Caco-2 (cell line): ENCODE results near the gene DOCK2. TPM values are rescaled to one million over a fixed set of nuclear protein-coding genes. Genes with fewer than 3 reads are reported as not detected.

Experiments used
- BruUV-seq: library from RNA; stranded (reverse); fragments of 400-500 nt; replicated peaks from 2 replicates; lab custom pipeline; 2021; lab: Mats Ljungman, UMichigan
- CTCF ChIA-PET: fragments of 300-600 bp; sonication (Branson Sonifier 250); formaldehyde crosslinking; loops from one replicate; lab custom pipeline; 2022; ENCODE audit warnings: antibody characterized with exemption; lab: Charles Lee
- POLR2A ChIA-PET: fragments of 300-600 bp; sonication (Branson Sonifier 250); formaldehyde crosslinking; loops from one replicate; lab custom pipeline; 2022; ENCODE audit warnings: antibody characterized with exemption; lab: Charles Lee
- DNase-seq, 2 experiments: peaks; one replicate each; pipeline versions ENCODE4 v3.0.0 to v3.0.0-alpha.2; 2020 to 2022
- H3K27me3 ChIP-seq: replicated peaks from 2 replicates; pipeline ENCODE4 v1.6.0; 2011; ENCODE audit warnings: low read length; ENCODE audit not compliant: control insufficient read depth, insufficient read depth
- H3K36me3 ChIP-seq: 2 replicates; pipeline ENCODE4 v1.5.1; 2011; ENCODE audit warnings: low read length; ENCODE audit not compliant: control insufficient read depth, insufficient read depth
- H3K4me1 ChIP-seq: fragments of 250-450 bp; sonication (Bioruptor Pico); 2 replicates; pipeline ENCODE4 v1.5.1; 2020; ENCODE audit warnings: mild to moderate bottlenecking
- H3K4me3 ChIP-seq: 2 replicates; pipeline ENCODE4 v1.5.1; 2011; ENCODE audit warnings: low read depth, mild to moderate bottlenecking, control low read depth, low read length
- H3K9me3 ChIP-seq: fragments of 250-450 bp; sonication (Bioruptor Pico); 2 replicates; pipeline ENCODE4 v1.5.1; 2020; ENCODE audit warnings: mild to moderate bottlenecking, moderate library complexity
- H3K27ac Mint-ChIP-seq: one replicate; pipeline ENCODE4 v1.8.0; 2022; ENCODE audit warnings: mixed read lengths; ENCODE audit not compliant: unreplicated experiment
- H3K27me3 Mint-ChIP-seq: one replicate; pipeline ENCODE4 v1.8.0; 2022; ENCODE audit warnings: mixed read lengths; ENCODE audit not compliant: insufficient read depth, unreplicated experiment
- H3K36me3 Mint-ChIP-seq: one replicate; pipeline ENCODE4 v1.8.0; 2022; ENCODE audit warnings: mild to moderate bottlenecking, mixed read lengths; ENCODE audit not compliant: insufficient read depth, unreplicated experiment
- H3K4me1 Mint-ChIP-seq: one replicate; pipeline ENCODE4 v1.8.0; 2022; ENCODE audit warnings: low read depth, mixed read lengths; ENCODE audit not compliant: unreplicated experiment
- H3K4me3 Mint-ChIP-seq: one replicate; pipeline ENCODE4 v1.8.0; 2022; ENCODE audit warnings: mild to moderate bottlenecking, moderate library complexity, mixed read lengths; ENCODE audit not compliant: unreplicated experiment
- H3K9me3 Mint-ChIP-seq: one replicate; pipeline ENCODE4 v1.8.0; 2022; ENCODE audit warnings: mixed read lengths; ENCODE audit not compliant: unreplicated experiment
- CTCF ChIP-seq, 2 experiments: fragments of 200-600 bp in 1 of 2; IDR thresholded peaks; 1 replicate in 1 of 2; 2 replicates in 1 of 2; pipeline versions ENCODE4 v1.5.1 to v1.8.0; 2011 to 2022; ENCODE audit warnings: antibody characterized with exemption in 1 of 2, control low read depth in 1 of 2, inconsistent platforms in 1 of 2, low read depth in 1 of 2, low read length in 1 of 2, mild to moderate bottlenecking in 1 of 2, moderate library complexity in 1 of 2; ENCODE audit not compliant: insufficient read depth in 1 of 2, severe bottlenecking in 1 of 2, unreplicated experiment in 1 of 2
- intact Hi-C: fragments of 100-400 bp; cut with micrococcal nuclease; formaldehyde crosslinking; loops from one replicate; pipeline ENCODE4 v1.10.0; 2022; ENCODE audit not compliant: unreplicated experiment
- total RNA-seq: library from RNA; stranded (reverse); gene quantifications from 2 replicates; pipeline ENCODE4 v1.2.3, GENCODE V29; 2022

The DOCK2 gene
- total RNA-seq, 1 experiment from 2014 or later: 0.09 TPM

- Histone ChIP-seq H3K27me3 (no peaks in the 10 kb centered on the region), H3K4me3 (no peak overlapping the region), H3K36me3 (no peaks in the 10 kb centered on the region), H3K4me1 (no peaks in the 10 kb centered on the region), H3K9me3 (no peaks in the 10 kb centered on the region)
- no peaks in the 10 kb centered on the region for H3K36me3 Mint-ChIP-seq
- no peak for DNase-seq
- peaks cover 5% of the 10 kb centered on the region for H3K27me3 Mint-ChIP-seq
- TF ChIP-seq CTCF (IDR thresholded peaks at IDR 0.05; ENCODE audit: insufficient read depth in 1 of 2, low read depth in 1 of 2, low read length in 1 of 2, severe bottlenecking in 1 of 2, unreplicated experiment in 1 of 2): no peak
- ChIA-PET CTCF (no interaction called here), POLR2A (interaction anchor here (0.6 kb wide), 1 partner anchor 30 kb away, joined by 7 read pairs; no protein-coding TSS in a partner anchor)
- no peaks in the 10 kb centered on the region for H3K9me3 Mint-ChIP-seq
- no TSS peak for BruUV-seq
- H3K27ac Mint-ChIP-seq: no peak overlapping the region
- no peaks in the 10 kb centered on the region for H3K4me1 Mint-ChIP-seq
- intact Hi-C loops: no loop called here
- no peak overlapping the region for H3K4me3 Mint-ChIP-seq
Observed at GRCh38 chr5:169861934-169862333, 224.9 kb downstream of the DOCK2 start.

DNA sequence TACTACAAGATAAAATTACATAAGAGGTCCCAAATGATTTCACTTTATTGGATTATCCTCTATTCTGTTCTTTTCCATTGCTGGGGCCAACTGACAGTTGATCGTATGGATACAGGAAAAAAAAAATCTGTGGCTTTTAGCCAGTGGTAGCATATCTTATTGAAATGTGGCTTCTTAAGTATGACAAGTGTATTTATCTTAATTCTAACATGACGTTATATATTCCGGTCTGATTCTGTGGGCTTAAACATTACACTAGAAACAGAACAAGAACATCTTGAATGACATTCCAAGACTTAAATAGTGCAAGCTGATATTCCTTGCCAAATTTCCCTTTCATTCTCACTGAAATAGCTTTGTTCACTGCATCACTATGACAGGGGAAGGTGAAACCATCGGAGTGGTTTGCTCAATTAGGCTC lies 225.3 kb downstream of the DOCK2 start:
- no peak overlapping the region for H3K4me3 Mint-ChIP-seq
- intact Hi-C loops: no loop called here
- Histone ChIP-seq H3K4me3 (no peak overlapping the region), H3K36me3 (no peaks in the 10 kb centered on the region), H3K27me3 (no peaks in the 10 kb centered on the region), H3K4me1 (no peaks in the 10 kb centered on the region), H3K9me3 (no peaks in the 10 kb centered on the region)
- TF ChIP-seq CTCF (IDR thresholded peaks at IDR 0.05; ENCODE audit: insufficient read depth in 1 of 2, low read depth in 1 of 2, low read length in 1 of 2, severe bottlenecking in 1 of 2, unreplicated experiment in 1 of 2): no peak
- H3K27ac Mint-ChIP-seq: no peak overlapping the region
- no peaks in the 10 kb centered on the region for H3K9me3 Mint-ChIP-seq
- H3K4me1 Mint-ChIP-seq: no peaks in the 10 kb centered on the region
- ChIA-PET POLR2A (interaction anchor here (0.6 kb wide), 1 partner anchor 30 kb away, joined by 7 read pairs; no protein-coding TSS in a partner anchor), CTCF (no interaction called here)
- H3K27me3 Mint-ChIP-seq: peaks cover 6% of the 10 kb centered on the region
- no TSS peak for BruUV-seq
- no peaks in the 10 kb centered on the region for H3K36me3 Mint-ChIP-seq
- no peak for DNase-seq

DNA sequence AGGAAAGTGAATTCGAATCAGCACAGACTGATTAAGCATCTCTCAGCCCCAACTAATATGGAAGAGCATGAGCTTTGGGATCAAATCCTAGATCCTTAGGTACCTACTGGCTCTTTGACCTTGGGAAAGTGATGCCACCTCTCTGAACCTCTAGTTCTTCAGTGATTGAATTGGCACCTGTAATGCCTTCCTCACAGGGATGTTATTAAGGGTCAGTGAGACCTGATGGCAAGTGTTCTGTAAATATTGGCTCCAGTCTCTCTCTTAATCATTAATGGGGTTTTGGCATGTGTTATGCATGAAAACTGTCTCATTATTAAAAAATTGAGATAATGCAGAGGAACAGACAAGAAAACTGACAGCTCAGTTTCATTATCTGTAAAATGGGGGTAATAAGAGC lies 227.4 kb downstream of the DOCK2 start:
- ChIA-PET CTCF (no interaction called here), POLR2A (no interaction called here)
- H3K4me3 Mint-ChIP-seq: no peak overlapping the region
- peaks cover 4% of the 10 kb centered on the region for H3K27me3 Mint-ChIP-seq
- H3K9me3 Mint-ChIP-seq: no peaks in the 10 kb centered on the region
- Histone ChIP-seq H3K36me3 (no peaks in the 10 kb centered on the region), H3K4me1 (no peaks in the 10 kb centered on the region), H3K27me3 (no peaks in the 10 kb centered on the region), H3K9me3 (no peaks in the 10 kb centered on the region), H3K4me3 (no peak overlapping the region)
- no peak for TF ChIP-seq CTCF (IDR thresholded peaks at IDR 0.05; ENCODE audit: insufficient read depth in 1 of 2, low read depth in 1 of 2, low read length in 1 of 2, severe bottlenecking in 1 of 2, unreplicated experiment in 1 of 2)
- no peaks in the 10 kb centered on the region for H3K4me1 Mint-ChIP-seq
- no peak for DNase-seq
- H3K27ac Mint-ChIP-seq: no peak overlapping the region
- intact Hi-C loops: no loop called here
- no TSS peak for BruUV-seq
- no peaks in the 10 kb centered on the region for H3K36me3 Mint-ChIP-seq
